K562 (cell line): Measurements from ENCODE around the gene PRKAG2. TPM values are rescaled to one million over a fixed set of nuclear protein-coding genes. Genes with fewer than 3 reads are reported as not detected.

Experiments used
- ATF3 ChIP-seq, 2 experiments: fragments of 450-650 bp in 1 of 2; sonication (generic) in 1 of 2; formaldehyde crosslinking in 1 of 2; IDR thresholded peaks in 1 of 2; conservative IDR thresholded peaks in 1 of 2; 2 replicates each; pipeline versions ENCODE4 v1.6.1 to v1.8.1; 2016 to 2023; ENCODE audit warnings: mild to moderate bottlenecking in 2 of 2, moderate library complexity in 2 of 2, inconsistent platforms in 1 of 2, missing genetic modification reagents in 1 of 2
- ATF7 ChIP-seq: fragments of 450-650 bp; IDR thresholded peaks from 2 replicates; pipeline ENCODE4 v1.7.1; 2014; ENCODE audit warnings: mild to moderate bottlenecking, moderate library complexity
- BACH1 ChIP-seq: fragments of 200-800 bp; sonication (Bioruptor generic); IDR thresholded peaks from 2 replicates; pipeline ENCODE4 v1.6.1; 2016; ENCODE audit warnings: missing genetic modification characterization, missing compliant biosample characterization
- EP400 ChIP-seq: fragments of 450-650 bp; IDR thresholded peaks from 2 replicates; pipeline ENCODE4 v1.6.1; 2017; ENCODE audit warnings: antibody characterized with exemption, mild to moderate bottlenecking, moderate library complexity
- ERF ChIP-seq: fragments of 450-650 bp; formaldehyde crosslinking; IDR thresholded peaks from 2 replicates; pipeline ENCODE4 v1.4.0; 2020; ENCODE audit warnings: mild to moderate bottlenecking, mixed read lengths
- FOXJ2 ChIP-seq: fragments of 200-800 bp; sonication (Bioruptor generic); IDR thresholded peaks from 2 replicates; pipeline ENCODE4 v1.6.1; 2016; ENCODE audit warnings: missing genetic modification characterization, missing compliant biosample characterization
- GTF2E2 ChIP-seq: fragments of 200-800 bp; sonication (Bioruptor generic); IDR thresholded peaks from 2 replicates; pipeline ENCODE4 v1.6.1; 2016; ENCODE audit warnings: missing genetic modification characterization, missing compliant biosample characterization
- HDAC8 ChIP-seq: fragments of 450-650 bp; IDR thresholded peaks from 2 replicates; pipeline ENCODE4 v1.6.1; 2016; ENCODE audit warnings: mild to moderate bottlenecking, missing genetic modification characterization, moderate library complexity, missing compliant biosample characterization
- KDM1A ChIP-seq, 2 experiments: fragments of 450-650 bp; IDR thresholded peaks; 2 replicates each; pipeline ENCODE4 v1.6.1; 2016; ENCODE audit warnings: mild to moderate bottlenecking in 2 of 2
- LCOR ChIP-seq: sonication (generic); formaldehyde crosslinking; IDR thresholded peaks from 2 replicates; pipeline ENCODE4 v1.8.0; 2022; ENCODE audit warnings: mild to moderate bottlenecking, missing genetic modification reagents
- MBD2 ChIP-seq: sonication (generic); IDR thresholded peaks from 2 replicates; pipeline ENCODE4 v1.6.1; 2016; ENCODE audit warnings: low read depth, borderline replicate concordance
- MCM3 ChIP-seq: fragments of 450-650 bp; IDR thresholded peaks from 2 replicates; pipeline ENCODE4 v1.6.1; 2016
- MEF2A ChIP-seq: IDR thresholded peaks from 2 replicates; pipeline ENCODE4 v1.6.1; 2011; ENCODE audit warnings: low read depth, mild to moderate bottlenecking, low read length, moderate library complexity; ENCODE audit not compliant: control insufficient read depth
- NFXL1 ChIP-seq: fragments of 450-650 bp; formaldehyde crosslinking; IDR thresholded peaks from 2 replicates; pipeline ENCODE4 v1.4.0; 2021; ENCODE audit warnings: mild to moderate bottlenecking
- NR3C1 ChIP-seq: sonication (generic); formaldehyde crosslinking; IDR thresholded peaks from 2 replicates; pipeline ENCODE4 v1.8.1; 2022; ENCODE audit warnings: missing genetic modification reagents
- NR4A1 ChIP-seq, 2 experiments: fragments of 250-450 bp in 1 of 2; fragments of 450-650 bp in 1 of 2; sonication (Bioruptor Pico) in 1 of 2; IDR thresholded peaks; 2 replicates each; pipeline versions ENCODE4 v1.4.0 to v1.6.1; 2016 to 2020; ENCODE audit warnings: mild to moderate bottlenecking in 2 of 2, missing compliant biosample characterization in 1 of 2, missing genetic modification characterization in 1 of 2, moderate library complexity in 1 of 2
- RAD21 ChIP-seq, 2 experiments: fragments of 250-450 bp in 1 of 2; fragments of 450-650 bp in 1 of 2; sonication (Bioruptor Pico) in 1 of 2; formaldehyde crosslinking in 1 of 2; IDR thresholded peaks in 1 of 2; conservative IDR thresholded peaks in 1 of 2; 2 replicates each; pipeline versions ENCODE4 v1.4.0 to v1.8.0; 2020 to 2022; ENCODE audit warnings: mild to moderate bottlenecking in 2 of 2, moderate library complexity in 1 of 2
- TEAD4 ChIP-seq, 2 experiments: sonication (generic) in 1 of 2; formaldehyde crosslinking in 1 of 2; IDR thresholded peaks; 2 replicates each; pipeline versions ENCODE4 v1.6.1 to v1.8.0; 2012 to 2022; ENCODE audit warnings: borderline replicate concordance in 1 of 2, inconsistent platforms in 1 of 2, low read length in 1 of 2, mild to moderate bottlenecking in 1 of 2, missing genetic modification reagents in 1 of 2
- TSHZ1 ChIP-seq: fragments of 250-450 bp; sonication (Bioruptor Pico); IDR thresholded peaks from 2 replicates; pipeline ENCODE4 v1.4.0; 2020; ENCODE audit warnings: mild to moderate bottlenecking, moderate library complexity
- ZNF133 ChIP-seq: fragments of 250-450 bp; sonication (Bioruptor Pico); IDR thresholded peaks from 2 replicates; pipeline ENCODE4 v1.4.0; 2020; ENCODE audit warnings: mild to moderate bottlenecking
- ZNF165 ChIP-seq: fragments of 250-450 bp; sonication (Bioruptor Pico); IDR thresholded peaks from 2 replicates; pipeline ENCODE4 v1.4.0; 2020; ENCODE audit warnings: borderline replicate concordance
- ZNF311 ChIP-seq: fragments of 250-450 bp; sonication (Bioruptor Pico); IDR thresholded peaks from 2 replicates; pipeline ENCODE4 v1.4.0; 2020; ENCODE audit warnings: mild to moderate bottlenecking, moderate library complexity
- ZNF316 ChIP-seq: fragments of 450-650 bp; IDR thresholded peaks from 2 replicates; pipeline ENCODE4 v1.6.1; 2016
- ZNF699 ChIP-seq: fragments of 250-450 bp; sonication (Bioruptor Pico); IDR thresholded peaks from 2 replicates; pipeline ENCODE4 v1.8.0; 2021; ENCODE audit warnings: mild to moderate bottlenecking, moderate library complexity; ENCODE audit not compliant: insufficient replicate concordance
- ZNF778 ChIP-seq: fragments of 450-650 bp; formaldehyde crosslinking; IDR thresholded peaks from 2 replicates; pipeline ENCODE4 v1.4.0; 2020; ENCODE audit warnings: mild to moderate bottlenecking, moderate library complexity
- polyA plus RNA-seq, 8 experiments: library from polyadenylated mRNA; depleted of rRNA in 4 of 8; stranded (reverse) in 5 of 8; unstranded in 3 of 8; fragments of >200 nt; fragmentation: Nextera tagmentation in 2 of 8; fragmentation: Illumina TruSeq in 1 of 8; extraction: Ambion mirVana in 2 of 8; extraction: Trizol in 1 of 8; gene quantifications; 2 replicates each; pipeline versions ENCODE4 v1.2.1 to v1.2.3, GENCODE V29; 2011 to 2014; ENCODE audit warnings: inconsistent platforms in 1 of 8, missing spikeins in 1 of 8
- total RNA-seq, 7 experiments: library from RNA; depleted of rRNA in 6 of 7; stranded (reverse); fragments of >200 nt in 6 of 7; fragmentation: Illumina TruSeq in 2 of 7; extraction: Trizol in 2 of 7; gene quantifications; 2 replicates each; pipeline versions ENCODE4 v1.2.1 to v1.2.3, GENCODE V29; 2011 to 2021; ENCODE audit warnings: low replicate concordance in 1 of 7

Gene PRKAG2
- total and polyA plus RNA-seq, 9 of the 15 experiments (the other 6 are each of a cell fraction or from before 2014, with no cell fraction given), result 0.99 to 5.6 (median 3.3) TPM

GRCh38 chr7:151782598-151783448 is 94.1 kb downstream of the PRKAG2 start (continued):
- no peak for TF ChIP-seq TSHZ1 (CRISPR knock-in tag)
- TF ChIP-seq MBD2, result no peak
- TF ChIP-seq EP400, result no peak
- TF ChIP-seq MEF2A, result no peak
- no peak for TF ChIP-seq ATF3 (IDR thresholded peaks at IDR 0.05)
- no peak for TF ChIP-seq ATF3 (CRISPR knock-in tag; conservative IDR thresholded peaks at IDR 0.05)
- TF ChIP-seq ATF7, result peak; percentile 42; the same call in 1 of the 2 replicates
- TF ChIP-seq ZNF311 (CRISPR knock-in tag), result no peak
- no peak for TF ChIP-seq GTF2E2 (tag)
- TF ChIP-seq RAD21 (CRISPR knock-in tag; conservative IDR thresholded peaks at IDR 0.05 in 1 of 2, IDR thresholded peaks at IDR 0.05 in 1 of 2), result peak; percentile 77 to 83
- TF ChIP-seq FOXJ2, result no peak
- TF ChIP-seq NFXL1, result no peak
- TF ChIP-seq HDAC8, result peak; percentile 22; the same call in 1 of the 2 replicates
- TF ChIP-seq BACH1, result no peak
- no peak for TF ChIP-seq ZNF316
- no peak for TF ChIP-seq TEAD4 (IDR thresholded peaks at IDR 0.05; ENCODE audit: low read length)
- no peak for TF ChIP-seq TEAD4 (CRISPR knock-in tag; IDR thresholded peaks at IDR 0.05; ENCODE audit: borderline replicate concordance)
- TF ChIP-seq ZNF699 (CRISPR knock-in tag), result no peak
- TF ChIP-seq MCM3, result no peak
- TF ChIP-seq KDM1A (IDR thresholded peaks at IDR 0.05), result no peak
- TF ChIP-seq NR4A1 (CRISPR knock-in tag; IDR thresholded peaks at IDR 0.05), result no peak
- no peak for TF ChIP-seq NR4A1 (tag; IDR thresholded peaks at IDR 0.05)
- TF ChIP-seq LCOR (CRISPR knock-in tag), result peak; percentile 49; the same call in 1 of the 2 replicates
- no peak for TF ChIP-seq ZNF778
- no peak for TF ChIP-seq ZNF165 (CRISPR knock-in tag)
- 0 out of 2 replicates have a peak, but pooled peaks have one; percentile 14 for TF ChIP-seq NR3C1 (CRISPR knock-in tag)
- no peak for TF ChIP-seq ERF (CRISPR knock-in tag)
- TF ChIP-seq ZNF133 (CRISPR knock-in tag), result no peak
